ES-I3 (cell line): ENCODE measurements around the gene DOLK.

Source experiments
- H3K36me3 ChIP-seq: 2 replicates; pipeline ENCODE4 v1.6.1; 2013; ENCODE audit warnings: mild to moderate bottlenecking, low read length, control low read depth, moderate library complexity; ENCODE audit not compliant: insufficient read depth
- H3K4me1 ChIP-seq: 2 replicates; pipeline ENCODE4 v1.6.1; 2013; ENCODE audit warnings: mild to moderate bottlenecking, control low read depth, low read length; ENCODE audit not compliant: insufficient read depth
- H3K9ac ChIP-seq: 2 replicates; pipeline ENCODE4 v1.6.1; 2013; ENCODE audit warnings: low read depth, mild to moderate bottlenecking, low read length, moderate library complexity
- H3K9me3 ChIP-seq: 2 replicates; pipeline ENCODE4 v1.6.1; 2013; ENCODE audit warnings: mild to moderate bottlenecking, low read length, moderate library complexity; ENCODE audit not compliant: control insufficient read depth, insufficient read depth

The DOLK gene

DNA sequence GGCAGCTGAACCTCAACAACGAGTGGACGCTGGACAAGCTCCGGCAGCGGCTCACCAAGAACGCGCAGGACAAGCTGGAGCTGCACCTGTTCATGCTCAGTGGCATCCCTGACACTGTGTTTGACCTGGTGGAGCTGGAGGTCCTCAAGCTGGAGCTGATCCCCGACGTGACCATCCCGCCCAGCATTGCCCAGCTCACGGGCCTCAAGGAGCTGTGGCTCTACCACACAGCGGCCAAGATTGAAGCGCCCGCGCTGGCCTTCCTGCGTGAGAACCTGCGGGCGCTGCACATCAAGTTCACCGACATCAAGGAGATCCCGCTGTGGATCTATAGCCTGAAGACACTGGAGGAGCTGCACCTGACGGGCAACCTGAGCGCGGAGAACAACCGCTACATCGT, 39.0 kb downstream of the DOLK start:
- Histone ChIP-seq H3K9me3 (no peaks in the 10 kb centered on the region), H3K9ac (no peak overlapping the region), H3K36me3 (no peaks in the 10 kb centered on the region; the same call in none of the 2 replicates), H3K4me1 (peaks cover 26% of the 10 kb centered on the region)

DNA sequence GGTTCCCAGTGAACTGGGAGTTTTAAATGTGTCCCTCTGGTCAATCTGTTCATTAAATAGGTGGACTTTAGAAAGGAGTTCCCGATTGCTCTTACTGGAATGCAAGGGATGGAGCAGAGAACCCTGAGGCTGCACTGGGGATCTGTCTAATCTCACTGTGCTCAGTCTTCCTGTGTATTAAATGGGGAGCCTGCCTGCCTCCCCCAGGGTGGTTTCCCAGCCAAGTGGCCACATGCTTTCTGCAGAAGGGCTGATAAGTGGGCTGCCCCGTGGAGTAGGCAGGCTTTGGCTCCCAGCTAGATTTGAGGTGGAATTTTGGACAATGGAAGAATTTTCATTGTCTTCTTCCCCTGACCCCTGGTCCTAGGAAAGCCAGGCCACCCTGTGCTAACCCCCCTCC, 40.7 kb downstream of the DOLK start:
- Histone ChIP-seq H3K36me3 (peaks cover under 1% of the 10 kb centered on the region), H3K9me3 (no peaks in the 10 kb centered on the region), H3K4me1 (peaks cover 13% of the 10 kb centered on the region; the same call in 1 of the 2 replicates), H3K9ac (no peak overlapping the region)

DNA sequence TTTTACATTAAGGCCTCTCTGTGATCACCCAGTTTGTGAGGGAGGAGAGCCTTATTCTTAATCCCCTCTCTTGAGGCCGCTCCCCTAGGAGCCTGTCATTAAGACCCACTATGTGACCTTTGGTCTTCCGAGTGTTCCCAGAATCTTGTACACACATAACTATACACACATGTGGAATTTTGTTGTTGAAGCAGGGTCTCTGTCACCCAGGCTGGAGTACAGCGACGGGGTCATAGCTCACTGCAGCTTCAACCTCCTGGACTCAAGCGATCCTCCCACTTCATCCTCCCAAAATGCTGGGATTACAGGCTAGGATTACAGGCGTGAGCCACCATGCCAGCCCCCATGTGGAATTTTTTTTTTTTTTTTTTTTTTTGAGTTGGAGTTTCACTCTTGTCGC, 41.4 kb downstream of the DOLK start:
- peaks cover 6% of the 10 kb centered on the region; the same call in 1 of the 2 replicates for H3K4me1 ChIP-seq
- no peaks in the 10 kb centered on the region for H3K9me3 ChIP-seq
- peaks cover 3% of the 10 kb centered on the region for H3K36me3 ChIP-seq
- no peak overlapping the region for H3K9ac ChIP-seq

DNA sequence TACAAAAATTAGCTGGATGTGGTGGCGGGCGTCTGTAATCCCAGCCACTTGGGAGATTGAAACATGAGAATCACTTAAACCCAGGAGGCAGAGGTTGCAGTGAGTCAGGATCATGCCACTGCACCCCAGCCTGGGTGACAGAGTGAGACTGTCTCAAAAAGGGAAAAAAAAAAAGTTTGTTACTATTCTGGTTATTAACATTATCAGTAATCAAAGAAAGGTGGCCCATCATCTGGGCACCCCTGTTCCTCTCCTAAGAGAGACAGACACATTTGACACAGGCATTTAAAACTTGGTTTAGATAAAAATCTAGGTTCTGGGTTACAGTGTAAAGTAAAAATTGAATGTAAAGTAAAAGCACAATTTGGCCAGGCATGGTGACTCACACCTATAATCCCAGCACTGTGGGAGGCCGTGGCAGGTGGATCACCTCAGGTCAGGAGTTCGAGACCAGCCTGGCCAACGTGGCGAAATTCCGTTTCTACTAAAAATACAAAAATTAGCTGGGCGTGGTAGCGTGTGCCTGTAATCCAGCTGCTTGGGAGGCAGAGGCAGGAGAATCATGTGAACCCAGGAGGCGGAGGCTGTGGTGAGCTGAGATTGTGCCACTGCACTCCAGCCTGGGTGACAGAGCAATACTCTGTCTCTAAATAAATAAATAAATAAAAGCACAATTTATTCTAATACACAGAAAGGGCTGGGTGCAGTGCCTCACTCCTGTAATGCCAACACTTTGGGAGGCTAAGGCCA, 43.4 kb downstream of the DOLK start:
- Histone ChIP-seq H3K9ac (no peak overlapping the region), H3K4me1 (peaks cover 6% of the 10 kb centered on the region), H3K36me3 (peaks cover 10% of the 10 kb centered on the region), H3K9me3 (no peaks in the 10 kb centered on the region)

DNA sequence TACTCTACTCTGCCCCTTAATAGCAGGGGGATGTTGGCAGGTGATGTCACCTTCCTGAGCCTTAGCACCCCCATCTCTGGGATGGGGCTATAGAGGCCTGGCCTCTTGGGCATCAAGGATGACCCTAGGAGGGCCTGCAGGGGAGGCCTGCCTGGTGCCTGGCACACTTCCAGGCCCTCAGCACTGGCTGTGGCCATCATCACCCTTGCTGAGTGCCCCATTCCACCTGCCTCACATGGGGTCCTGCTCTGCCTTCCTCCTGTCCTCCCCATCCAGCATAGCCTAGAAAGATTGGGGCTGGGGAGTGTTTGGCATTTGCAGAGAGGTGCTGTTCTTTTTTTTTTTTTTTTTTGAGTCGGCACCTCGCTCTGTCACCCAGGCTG, 44.3 kb downstream of the DOLK start:
- no peak overlapping the region for H3K9ac ChIP-seq
- peaks cover 16% of the 10 kb centered on the region for H3K36me3 ChIP-seq
- no peaks in the 10 kb centered on the region for H3K9me3 ChIP-seq
- H3K4me1 ChIP-seq = peaks cover 6% of the 10 kb centered on the region

DNA sequence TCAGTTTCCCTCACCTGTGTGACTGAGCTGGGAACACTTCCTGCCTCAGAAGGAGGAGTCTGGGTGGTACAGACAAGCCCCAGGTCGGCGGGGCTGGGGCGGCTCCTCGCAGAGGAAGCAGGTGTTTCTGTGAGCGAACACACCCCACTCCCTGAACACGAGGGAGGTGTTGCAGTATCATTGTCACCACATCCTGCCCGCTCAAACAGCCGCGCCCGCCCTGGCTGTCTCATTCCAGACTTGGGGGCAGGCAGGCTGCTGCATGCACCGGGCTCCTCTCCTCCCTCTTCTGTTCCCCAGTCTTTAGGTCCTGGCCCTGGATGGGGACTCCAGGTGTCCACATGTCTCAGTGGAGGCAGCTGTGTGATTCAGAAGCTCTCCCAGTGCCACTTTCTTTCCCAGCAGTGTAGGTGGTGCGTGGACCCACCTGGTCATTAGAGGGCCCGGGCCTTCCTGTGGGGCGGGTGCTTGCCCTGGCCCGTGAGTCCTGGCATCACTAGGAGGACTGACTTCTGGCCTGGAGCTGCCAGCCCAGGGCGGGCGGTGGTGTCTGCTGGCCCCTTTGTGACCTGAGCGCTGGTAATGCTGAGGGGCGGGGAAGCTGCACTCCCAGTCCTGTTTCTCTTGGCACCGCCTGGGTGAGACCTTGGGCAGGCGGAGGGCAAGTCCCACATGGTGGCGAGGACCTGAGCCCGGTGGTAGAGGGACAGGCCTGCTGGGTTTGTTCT, 44.9 kb downstream of the DOLK start:
- Histone ChIP-seq H3K9ac (no peak overlapping the region), H3K4me1 (peaks cover 6% of the 10 kb centered on the region)

DNA sequence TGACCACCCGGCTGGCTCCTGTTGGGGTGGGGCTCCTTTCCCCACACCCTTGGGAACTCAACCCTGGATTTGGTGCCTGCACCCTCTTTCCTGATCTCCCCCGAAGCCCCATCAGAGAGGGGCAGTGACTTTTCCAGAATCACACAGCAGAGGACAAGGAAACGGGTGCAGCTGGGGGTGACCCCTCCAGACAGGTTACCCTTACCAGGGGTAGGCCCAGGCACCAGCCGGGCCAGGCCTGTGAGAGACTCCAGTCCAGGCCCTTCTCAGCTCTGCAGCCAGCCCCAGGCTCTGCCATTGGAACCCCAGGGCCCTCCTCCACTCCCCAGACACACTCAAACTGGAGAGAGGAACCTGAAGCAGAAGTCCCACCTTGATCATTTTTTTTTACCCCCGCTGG, 45.6 kb downstream of the DOLK start:
- Histone ChIP-seq H3K9ac (no peak overlapping the region), H3K4me1 (peaks cover 6% of the 10 kb centered on the region)

More for the DNA sequence above, 44.9 kb downstream of the DOLK start:
- no peaks in the 10 kb centered on the region for H3K9me3 ChIP-seq
- peaks cover 16% of the 10 kb centered on the region for H3K36me3 ChIP-seq

DNA sequence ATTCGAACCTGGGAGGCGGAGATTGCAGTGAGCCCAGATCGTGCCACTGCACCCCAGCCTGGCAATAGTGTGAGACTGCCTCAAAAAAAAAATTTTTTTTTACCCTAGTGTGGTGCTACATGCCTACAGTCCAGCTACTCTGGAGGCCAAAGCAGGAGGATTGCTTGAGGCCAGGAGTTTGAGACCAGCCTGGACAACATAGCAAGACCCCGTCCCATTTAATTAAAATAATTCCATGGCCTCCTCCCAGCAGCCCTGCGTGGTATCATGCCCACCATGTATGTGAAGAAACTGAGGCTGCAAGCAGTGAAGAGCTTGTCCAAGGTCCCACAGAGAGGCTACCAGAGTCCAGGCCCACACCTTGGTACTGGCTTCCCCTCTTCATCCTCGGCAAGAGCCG, 46.0 kb downstream of the DOLK start:
- peaks cover 6% of the 10 kb centered on the region for H3K4me1 ChIP-seq
- no peak overlapping the region for H3K9ac ChIP-seq
- H3K9me3 ChIP-seq = no peaks in the 10 kb centered on the region
- peaks cover 16% of the 10 kb centered on the region for H3K36me3 ChIP-seq

More for the DNA sequence above, 45.6 kb downstream of the DOLK start:
- no peaks in the 10 kb centered on the region for H3K9me3 ChIP-seq
- H3K36me3 ChIP-seq = peaks cover 16% of the 10 kb centered on the region

DNA sequence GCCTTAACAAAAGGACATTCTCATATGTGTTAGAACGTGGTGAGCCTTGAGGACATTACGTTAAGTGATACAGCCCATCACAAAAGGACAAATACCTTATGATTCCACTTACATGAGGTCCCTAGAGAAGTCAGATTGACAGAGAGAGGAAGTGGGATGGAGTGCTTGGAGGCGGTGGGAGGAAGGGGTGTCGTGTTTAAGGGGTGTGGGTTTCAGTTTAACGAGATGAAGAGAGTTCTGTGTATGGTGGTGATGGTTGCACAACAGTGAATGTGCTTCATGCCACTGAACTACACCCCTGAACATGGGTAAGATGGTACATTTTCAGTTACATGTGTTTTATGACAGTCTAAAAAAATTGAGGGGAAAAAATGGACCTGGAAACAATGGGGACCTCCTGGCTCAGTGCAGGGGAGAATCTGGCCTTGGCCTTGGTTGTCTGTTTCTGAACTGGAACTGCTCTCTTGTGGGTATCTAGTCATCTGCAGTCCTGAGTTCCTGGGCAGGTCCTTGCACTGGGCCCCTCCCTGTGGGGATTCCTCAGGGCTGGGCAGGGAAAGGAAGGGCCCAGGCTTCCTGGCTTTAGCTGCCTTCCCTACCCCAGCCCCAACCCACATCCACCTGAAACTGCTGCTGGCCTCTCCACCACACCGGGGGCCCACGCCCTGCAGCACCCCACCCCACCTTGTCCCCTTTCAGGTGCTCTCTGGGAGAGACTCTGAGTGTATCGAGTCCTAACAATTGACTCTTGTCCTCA, 47.7 kb downstream of the DOLK start:
- Histone ChIP-seq H3K9me3 (no peaks in the 10 kb centered on the region), H3K4me1 (peaks cover 9% of the 10 kb centered on the region), H3K36me3 (peaks cover 16% of the 10 kb centered on the region), H3K9ac (no peak overlapping the region)

DNA sequence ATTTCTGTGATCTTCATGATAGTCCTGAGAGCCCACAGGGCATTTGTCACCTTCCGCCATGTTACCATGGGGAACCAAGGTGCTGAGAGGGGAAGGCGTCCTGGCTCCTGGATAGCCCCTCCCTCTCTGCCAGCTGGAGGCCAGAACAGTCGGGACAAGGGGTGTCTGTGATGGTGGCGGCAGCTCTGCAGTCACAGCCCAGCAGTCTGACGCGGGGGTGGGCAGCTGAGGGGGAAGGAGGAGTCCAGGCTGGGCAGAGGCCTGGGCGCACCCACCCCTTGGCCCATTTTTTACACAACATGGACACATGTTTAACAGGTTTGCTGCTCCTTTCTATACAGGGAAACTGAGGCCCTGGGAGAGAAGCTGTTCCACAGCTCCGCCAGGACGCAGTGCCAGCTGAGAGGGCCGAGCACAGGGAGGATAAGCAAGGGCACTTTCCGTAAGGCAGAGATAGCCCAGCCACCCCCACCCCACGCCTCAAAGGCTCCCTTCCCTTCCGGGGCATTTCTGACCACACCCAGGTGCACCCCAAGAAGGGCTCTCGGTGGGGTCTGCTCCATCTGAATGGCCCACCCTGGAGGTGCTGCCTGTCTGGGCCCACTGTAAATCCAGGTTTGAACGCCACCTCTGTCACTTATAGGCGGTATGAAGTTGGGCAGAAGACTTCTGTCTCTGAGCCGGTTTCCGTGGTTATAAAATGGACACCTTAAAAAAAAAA, 48.4 kb downstream of the DOLK start:
- peaks cover 16% of the 10 kb centered on the region for H3K36me3 ChIP-seq
- H3K9ac ChIP-seq = no peak overlapping the region
- H3K4me1 ChIP-seq = peaks cover 9% of the 10 kb centered on the region
- no peaks in the 10 kb centered on the region for H3K9me3 ChIP-seq

DNA sequence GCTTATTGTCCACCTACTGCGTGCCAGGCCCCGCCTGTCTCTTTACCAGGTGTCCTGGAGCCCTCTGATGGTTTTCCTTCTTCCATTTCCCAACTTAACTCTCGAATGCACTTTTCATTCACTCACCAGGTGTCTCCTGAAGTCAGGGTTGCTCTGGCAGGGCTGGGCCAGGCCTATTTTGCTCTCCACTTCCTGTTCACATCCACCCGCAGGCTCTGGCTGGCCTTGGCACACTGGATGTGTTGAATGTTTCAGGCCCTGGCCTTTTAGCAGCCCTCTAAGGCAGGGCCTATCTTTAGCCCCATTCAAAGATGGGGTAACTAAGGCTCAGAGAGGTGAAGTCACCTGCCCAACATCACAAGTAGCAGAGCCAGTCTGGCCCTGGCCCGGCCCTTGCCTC, 49.0 kb downstream of the DOLK start:
- no peaks in the 10 kb centered on the region for H3K9me3 ChIP-seq
- no peak overlapping the region for H3K9ac ChIP-seq
- H3K4me1 ChIP-seq = peaks cover 9% of the 10 kb centered on the region
- H3K36me3 ChIP-seq = peaks cover 16% of the 10 kb centered on the region

DNA sequence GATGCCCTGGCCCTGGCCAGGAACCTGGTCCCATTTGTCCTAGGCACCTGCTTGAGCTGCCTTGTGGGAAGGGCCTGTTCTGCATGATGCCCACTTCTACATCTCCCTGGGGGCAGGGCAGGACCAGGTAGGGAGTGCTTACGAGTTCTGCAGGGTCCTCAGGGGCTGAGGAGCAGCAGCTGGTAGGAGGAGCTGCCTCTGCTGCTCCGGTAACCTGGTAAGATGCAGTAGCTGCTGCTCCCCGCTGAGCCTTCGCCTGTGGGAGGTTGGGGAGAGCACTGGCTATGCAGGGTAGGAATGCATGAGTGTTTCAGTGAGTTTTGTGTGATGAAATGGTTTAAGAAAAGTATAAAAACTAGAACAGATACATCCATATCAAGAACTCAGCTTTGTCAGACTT, 51.8 kb downstream of the DOLK start:
- Histone ChIP-seq H3K4me1 (peaks cover 19% of the 10 kb centered on the region), H3K9ac (no peak overlapping the region), H3K36me3 (peaks cover 18% of the 10 kb centered on the region), H3K9me3 (no peaks in the 10 kb centered on the region)
